ENCODE data around the gene NARF.
A peak's percentile ranks its signal among the peaks of the same experiment; 100 is the strongest.
"Not testable (repeated sequence)": the region's sequence is repeated elsewhere in the genome, so short reads cannot be mapped to it uniquely, and the experiment has no call there.

NARF gene

DNA sequence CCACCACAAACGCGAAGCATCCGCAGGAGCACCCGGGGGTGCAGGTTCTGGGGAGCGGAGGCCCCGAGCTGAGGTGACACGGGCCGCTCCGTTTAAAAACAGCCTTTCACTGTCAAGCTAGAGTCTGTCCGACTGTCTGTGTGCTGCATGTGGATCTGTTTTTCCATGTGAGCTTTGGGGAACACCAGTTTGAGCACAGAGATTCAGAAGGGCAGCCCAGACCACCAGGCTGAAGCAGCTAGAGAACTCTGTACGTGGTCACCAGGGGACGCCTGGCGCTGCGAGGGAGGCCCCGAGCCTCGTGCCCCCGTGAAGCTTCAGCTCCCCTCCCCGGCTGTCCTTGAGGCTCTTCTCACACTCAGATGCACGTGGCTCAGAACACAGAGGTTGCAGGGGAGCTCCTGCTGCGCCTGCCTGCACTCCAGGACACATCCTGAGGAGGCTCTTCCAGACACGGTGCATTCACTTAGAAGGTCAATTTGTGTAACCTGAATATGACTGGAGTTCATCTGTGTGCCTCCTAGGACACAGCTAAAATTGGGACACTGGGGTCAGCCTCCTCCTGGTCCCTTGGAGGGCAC lies 45.3 kb downstream of the NARF start:
- DNase-seq: no peak

DNA sequence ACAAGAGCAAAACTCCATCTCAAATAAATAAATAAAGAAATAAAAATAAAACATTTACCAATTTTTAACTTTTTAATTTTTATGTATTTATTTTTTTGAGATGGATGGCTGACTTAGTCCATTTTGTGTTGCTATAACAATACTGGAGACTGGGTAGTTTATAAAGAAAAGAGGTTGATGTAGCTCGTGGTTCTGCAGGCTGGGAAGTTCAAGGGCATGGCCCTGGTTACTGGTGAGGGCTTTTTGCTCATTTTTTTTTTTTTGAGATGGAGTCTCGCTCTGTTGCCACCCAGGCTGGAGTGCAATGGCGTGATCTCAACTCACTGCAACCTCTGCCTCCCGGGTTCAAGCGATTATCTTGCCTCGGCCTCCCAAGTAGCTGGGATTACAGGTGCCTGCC lies 46.8 kb downstream of the NARF start:
- DNase-seq: no peak

- DNase-seq: not testable (repeated sequence)
These were observed 47.9 kb downstream of the NARF start for GRCh38 chr17:82506402-82506801.

- DNase-seq: no peak
These were observed 49.2 kb downstream of the NARF start for GRCh38 chr17:82507631-82508175.

GRCh38 chr17:82511642-82512041 lies 53.1 kb downstream of the NARF start:
- DNase-seq: not testable (repeated sequence)

GRCh38 chr17:82513864-82514263 lies 55.3 kb downstream of the NARF start:
- not testable (repeated sequence) for DNase-seq

DNA sequence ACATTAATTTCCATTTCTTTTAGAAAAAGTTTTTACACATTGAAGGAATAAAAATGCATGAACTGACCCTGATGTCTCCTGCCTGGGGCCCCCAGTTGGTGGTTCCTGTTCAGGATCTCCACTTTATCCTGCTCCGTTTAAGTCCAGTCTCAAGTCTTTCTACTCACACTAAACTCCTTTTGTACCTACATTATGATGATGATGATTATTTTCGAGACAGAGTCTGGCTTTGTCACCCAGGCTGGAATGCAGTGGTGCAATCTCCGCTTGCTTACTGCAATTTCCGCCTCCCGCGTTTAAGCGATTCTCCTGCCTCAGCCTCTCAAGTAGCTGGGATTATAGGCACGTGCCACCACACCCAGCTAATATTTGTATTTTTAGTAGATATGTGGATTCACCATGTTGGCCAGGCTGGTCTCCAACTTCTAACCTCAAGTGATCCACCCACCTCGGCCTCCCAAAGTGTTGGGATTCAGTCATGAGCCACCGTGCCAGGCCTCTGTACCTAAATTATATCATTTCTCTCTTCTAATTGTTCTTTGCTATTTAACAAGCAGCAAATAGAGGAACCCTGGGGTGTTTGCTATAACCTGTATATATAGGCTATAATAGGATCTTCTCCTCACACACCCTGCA lies 58.8 kb downstream of the NARF start:
- no peak for DNase-seq

GRCh38 chr17:82518826-82519810 lies 60.6 kb downstream of the NARF start, which contains the start of gene FOXK2:
Gene FOXK2, plus strand, starts transcription at chr17:82519732. Its CDS starts 157 bp downstream, at chr17:82519889.
- DNase-seq: peak; percentile 96

DNA sequence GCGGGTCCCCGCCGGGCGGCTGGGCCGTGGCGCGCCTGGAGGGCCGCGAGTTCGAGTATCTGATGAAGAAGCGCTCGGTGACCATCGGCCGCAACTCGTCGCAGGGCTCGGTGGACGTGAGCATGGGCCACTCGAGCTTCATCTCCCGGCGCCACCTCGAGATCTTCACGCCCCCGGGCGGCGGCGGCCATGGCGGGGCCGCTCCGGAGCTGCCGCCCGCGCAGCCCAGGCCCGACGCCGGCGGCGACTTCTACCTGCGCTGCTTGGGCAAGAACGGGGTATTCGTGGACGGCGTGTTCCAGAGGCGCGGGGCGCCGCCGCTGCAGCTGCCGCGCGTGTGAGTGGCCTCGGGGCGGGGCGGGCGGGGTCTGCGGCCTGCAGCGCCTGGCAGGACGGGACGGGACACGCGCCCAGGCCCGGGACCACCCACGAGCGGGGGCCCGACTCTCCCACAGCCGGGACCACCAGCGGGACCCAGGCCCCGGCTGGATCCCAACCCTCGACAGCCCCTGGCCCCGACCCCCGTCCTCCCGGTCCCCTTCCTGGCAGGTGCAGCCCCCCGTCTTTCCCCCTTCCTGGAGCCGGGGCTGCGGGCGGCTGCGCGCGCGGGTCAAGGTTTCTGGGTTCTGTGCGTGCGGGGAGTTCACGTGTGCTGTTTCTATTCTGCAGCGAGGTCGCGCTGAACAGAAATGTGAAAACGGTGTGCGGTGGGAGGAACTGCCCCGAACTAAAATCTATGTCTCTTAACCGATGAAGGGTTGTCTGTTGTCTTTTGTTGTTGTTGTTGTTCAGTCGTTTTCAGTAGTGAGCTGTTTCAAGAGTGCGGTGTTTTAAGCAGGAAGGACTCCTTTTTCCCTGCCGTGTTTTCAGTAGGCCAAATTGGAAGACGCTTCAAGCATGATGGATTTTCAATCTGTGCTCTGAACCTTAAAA lies 61.7 kb downstream of the NARF start:
- DNase-seq: peak; percentile 19

DNA sequence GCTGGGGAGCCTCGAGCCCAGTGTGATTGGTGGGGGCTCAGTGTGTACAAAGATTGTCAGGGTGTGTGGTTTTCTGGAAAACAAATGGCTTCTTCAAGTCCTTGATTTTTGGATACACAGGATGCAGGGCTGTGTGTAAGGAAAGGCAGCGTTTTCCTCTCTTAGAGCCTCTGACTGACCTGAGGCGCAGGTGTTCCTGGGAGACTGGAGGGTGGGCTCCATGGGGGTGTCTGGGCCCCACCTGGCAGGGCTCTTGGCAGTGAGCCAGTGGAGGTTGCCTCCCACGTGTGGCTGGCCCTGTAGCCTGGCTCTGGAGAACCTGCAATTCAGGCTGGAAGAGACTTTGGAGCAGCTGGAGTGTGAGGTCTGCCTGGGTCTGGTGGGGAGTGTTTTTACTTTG lies 66.0 kb downstream of the NARF start:
- no peak for DNase-seq

- DNase-seq: no peak
These were observed 67.2 kb downstream of the NARF start for GRCh38 chr17:82525712-82526111.

DNA sequence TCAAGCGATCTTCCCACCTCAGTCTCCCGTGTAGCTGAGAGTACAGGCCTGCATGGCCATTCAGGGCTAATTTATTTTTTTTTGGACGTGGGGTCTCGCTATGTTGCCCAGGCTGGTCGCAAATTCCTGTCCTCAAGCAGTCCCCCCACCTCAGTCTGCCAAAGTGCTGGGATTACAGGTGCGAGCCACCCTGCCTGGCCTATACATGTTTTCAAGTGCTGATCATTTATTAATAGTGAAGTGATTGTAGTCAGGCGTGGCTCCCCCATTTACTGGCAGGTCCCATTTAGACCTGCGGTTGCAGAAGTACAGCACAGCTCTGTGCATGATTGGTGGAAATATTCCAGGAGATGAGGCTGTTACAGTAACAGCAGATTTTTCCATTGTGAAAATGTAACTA lies 69.4 kb downstream of the NARF start:
- no peak for DNase-seq

GRCh38 chr17:82528484-82529265 lies 70.1 kb downstream of the NARF start:
- DNase-seq: peak; percentile 49

GRCh38 chr17:82529914-82530300 lies 71.4 kb downstream of the NARF start:
- no peak for DNase-seq

DNA sequence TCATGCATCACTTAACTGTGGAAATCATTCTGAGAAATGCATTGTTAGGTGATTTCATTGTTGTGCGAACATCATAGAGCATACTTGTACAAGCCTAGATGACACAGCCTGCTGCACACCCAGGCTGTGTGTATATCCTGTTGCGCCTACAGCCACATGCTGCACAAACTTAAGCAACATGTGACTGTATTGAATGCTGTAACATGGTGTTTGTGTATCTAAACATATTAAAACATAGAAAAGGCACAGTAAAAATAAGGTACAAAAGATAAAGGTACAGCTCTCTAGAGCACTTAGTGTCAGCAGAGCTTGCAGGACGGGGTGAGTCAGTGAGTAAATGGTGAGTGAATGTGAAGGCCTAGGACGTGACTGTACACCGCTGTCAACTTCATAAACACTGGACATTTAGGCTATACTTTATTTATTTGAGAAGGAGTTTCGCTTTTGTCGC lies 72.9 kb downstream of the NARF start:
- DNase-seq: no peak

DNA sequence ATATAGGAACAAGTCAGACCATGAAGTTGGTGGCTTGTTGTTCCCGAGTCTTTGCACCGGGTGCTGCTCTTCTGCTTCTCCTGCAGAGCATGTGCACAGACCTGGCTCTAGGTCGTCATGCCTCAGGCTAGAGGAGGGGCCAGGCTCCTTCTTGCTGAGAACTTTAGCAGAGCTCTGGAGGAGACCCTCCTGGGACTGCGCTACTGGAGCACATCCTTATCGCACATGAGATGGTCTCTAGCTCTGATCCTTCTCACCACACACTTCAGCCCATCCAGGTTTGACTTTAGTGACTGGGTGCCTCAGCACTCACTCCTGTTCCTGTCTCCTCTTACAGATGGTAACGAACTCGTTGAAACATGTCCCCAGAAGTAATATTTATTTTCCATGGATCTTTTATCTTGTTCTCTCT lies 75.9 kb downstream of the NARF start:
- no peak for DNase-seq

DNA sequence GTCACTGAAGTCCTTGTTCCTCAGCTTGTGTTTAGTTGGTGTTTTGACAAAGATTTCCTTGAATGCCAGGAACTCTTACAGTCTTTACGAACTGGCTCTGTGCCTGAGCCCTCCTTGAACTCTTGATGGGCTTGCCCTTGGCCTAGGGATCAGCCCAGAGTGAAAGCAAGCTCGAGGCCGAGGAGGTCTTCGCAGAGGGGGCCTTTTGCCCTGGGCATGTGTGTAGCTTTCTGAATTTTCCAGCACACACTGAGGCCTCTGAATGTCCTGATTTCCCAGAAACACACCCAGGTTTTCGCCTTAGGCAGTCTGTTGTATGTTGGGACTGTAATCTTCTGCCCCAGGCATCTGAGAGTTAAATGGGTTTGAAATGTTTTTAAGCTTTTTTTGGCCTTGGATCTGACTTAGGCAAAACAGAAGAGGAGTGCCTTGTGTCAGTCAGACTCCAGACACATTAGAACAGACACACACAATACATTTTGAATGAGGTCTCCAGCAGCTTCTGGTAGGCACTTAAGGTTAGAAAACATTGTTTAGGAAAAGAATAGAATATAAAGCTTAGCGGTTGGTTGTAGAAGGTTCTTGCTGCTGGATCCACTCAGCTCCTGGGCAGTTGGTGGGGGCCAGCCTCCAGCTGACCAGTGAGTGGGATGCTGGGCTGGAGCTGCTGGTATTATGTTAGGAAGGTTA lies 78.1 kb downstream of the NARF start:
- DNase-seq: no peak

DNA sequence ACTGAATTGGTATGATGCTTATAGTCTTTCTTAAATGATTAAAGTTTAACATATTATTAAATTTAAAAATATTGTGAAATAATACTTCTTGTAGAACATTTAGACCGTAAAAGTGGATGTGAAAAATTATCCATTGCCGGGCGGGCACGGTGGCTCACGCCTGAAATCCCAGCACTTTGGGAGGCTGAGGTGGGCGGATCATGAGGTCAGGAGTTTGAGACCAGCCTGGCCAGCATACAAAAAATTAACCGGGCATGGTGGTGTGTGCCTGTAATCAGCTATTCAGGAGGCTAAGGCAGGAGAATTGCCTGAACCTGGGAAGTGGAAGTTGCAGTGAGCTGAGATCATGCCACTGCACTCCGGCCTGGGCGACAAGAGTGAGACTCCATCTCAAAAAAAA lies 78.7 kb downstream of the NARF start:
- DNase-seq: not testable (repeated sequence)

GRCh38 chr17:82539076-82539475 lies 80.5 kb downstream of the NARF start:
- DNase-seq: not testable (repeated sequence)

Data from inflammatory macrophage treated with lipopolysaccharide for 4 hours (primary cell).